CD4-positive, alpha-beta T cell treated with Interleukin-15 for 1 hour (primary cell): ENCODE results near the gene PPRC1.

Experiments used
- DNase-seq: peaks from one replicate; pipeline ENCODE4 v3.0.0-alpha.2; 2020

Gene PPRC1

GRCh38 chr10:102132563-102133372 lies at the start of gene PPRC1:
PPRC1 (plus strand) TSS chr10:102133040; CDS start chr10:102133069, 29 bp downstream.
- peak; percentile 97 for DNase-seq

DNA sequence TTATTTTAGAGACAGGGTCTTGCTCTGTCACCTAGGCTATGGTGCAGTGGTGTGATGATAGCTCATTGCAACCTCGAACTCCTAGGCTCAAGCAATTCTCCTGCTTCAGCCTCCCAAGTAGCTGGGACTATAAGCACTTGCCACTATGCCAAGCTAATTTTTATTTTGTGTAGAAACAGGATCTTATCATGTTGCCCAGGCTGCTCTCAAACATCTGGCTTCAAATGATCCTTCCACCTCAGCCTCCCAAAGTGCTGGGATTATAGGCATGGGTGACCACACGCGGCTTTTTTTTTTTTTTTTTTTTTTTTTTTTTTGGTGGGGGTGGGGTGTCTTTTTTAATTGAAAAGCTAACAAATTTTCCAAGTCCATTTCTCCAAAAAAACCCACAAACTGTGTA lies 49.3 kb upstream of the PPRC1 start:
- no peak for DNase-seq

GRCh38 chr10:102085336-102085735 lies 47.5 kb upstream of the PPRC1 start:
- no peak for DNase-seq

DNA sequence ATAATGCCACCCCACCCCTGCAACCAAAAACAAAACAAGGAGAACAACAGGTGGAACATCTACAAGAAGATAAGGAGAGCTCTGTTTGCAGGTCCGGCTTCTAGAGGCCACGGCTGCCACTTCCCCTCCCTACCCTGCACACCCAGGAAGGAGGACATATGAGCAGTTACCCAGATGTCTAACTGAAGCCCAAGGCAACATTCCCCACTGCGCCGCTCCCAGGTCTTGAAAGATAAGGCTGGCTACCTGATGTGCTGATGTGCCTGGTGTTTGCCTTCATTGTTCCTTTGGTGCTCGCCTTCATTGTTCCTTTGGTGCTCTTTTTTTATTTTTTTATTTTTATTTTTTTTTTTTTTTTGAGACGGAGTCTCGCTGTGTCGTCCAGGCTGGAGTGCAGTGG lies 46.6 kb upstream of the PPRC1 start:
- no peak for DNase-seq

- DNase-seq = no peak
Measured at GRCh38 chr10:102090772-102091171, 42.1 kb upstream of the PPRC1 start.

GRCh38 chr10:102096449-102096848 lies 36.4 kb upstream of the PPRC1 start:
- no peak for DNase-seq

- no peak for DNase-seq
Measured at GRCh38 chr10:102101152-102101551, 31.7 kb upstream of the PPRC1 start.

GRCh38 chr10:102102421-102102820 lies 30.4 kb upstream of the PPRC1 start:
- DNase-seq = no peak

DNA sequence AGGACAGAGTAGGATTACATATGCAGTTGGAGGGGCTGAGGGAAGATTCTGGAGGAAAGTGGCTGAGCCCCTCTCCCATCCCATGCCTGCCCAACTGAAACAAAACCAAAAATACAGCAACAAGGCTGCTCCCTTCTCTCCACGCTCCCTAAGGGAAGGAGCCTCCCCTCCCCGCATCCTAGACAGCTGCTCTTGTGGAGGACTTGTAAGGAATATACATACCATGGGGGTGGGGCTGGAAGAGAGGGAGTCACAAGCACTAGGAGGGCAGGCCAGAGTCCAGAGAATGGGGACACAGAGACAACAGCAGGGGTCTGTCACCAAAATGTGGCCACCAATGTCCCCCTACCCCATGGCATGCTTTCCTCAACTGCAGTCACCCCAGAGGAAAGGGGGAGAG lies 25.8 kb upstream of the PPRC1 start:
- no peak for DNase-seq

DNA sequence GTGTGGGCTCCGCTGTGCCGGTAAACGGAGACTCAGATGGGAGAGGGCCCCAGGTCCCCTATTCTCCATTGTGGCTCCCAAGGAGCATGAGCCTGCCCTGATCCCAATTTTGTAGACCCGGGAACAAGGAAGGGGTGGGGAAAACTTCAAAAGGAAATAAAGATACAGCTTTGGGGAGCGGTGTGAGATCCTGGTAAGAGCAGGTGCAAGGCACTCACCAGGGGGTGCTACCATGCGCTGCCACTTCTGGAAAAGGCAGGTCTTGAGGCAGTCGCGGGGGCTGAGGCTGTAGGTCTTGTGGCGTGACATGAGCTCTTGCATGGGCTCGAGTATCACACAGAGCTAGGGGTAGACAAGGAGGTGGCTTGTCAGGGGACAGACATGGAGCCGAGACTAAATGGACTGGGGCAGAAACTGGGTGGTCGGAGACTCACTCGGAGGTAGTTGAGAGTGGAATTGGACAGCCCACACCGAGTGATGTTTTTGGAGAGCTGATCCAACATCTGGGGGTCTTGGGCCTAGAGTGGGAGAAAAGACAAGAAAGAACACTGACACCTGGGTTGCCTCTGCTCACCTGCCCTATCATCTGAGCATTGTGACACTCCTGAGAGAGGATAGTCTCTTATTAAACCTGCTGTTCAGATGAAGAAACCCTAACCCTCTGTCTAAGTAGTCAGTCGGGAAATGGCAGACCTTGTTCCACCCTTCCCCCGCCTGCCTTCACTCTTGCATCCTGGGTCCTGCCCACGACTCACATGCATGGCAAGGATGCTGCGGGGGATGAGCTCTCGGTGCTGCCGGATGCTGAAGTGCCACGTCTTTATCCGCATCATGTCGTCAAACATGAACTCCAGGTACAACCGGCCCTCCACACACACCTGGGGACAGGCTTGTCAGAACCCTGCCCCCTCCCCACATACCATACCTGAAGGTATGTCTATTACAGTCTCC lies 23.4 kb upstream of the PPRC1 start:
- DNase-seq = no peak

- no peak for DNase-seq
Measured at GRCh38 chr10:102111276-102111675, 21.6 kb upstream of the PPRC1 start.

- no peak for DNase-seq
Measured at GRCh38 chr10:102112210-102112817, 20.5 kb upstream of the PPRC1 start.

GRCh38 chr10:102113261-102113955 lies 19.4 kb upstream of the PPRC1 start:
- DNase-seq = no peak

DNA sequence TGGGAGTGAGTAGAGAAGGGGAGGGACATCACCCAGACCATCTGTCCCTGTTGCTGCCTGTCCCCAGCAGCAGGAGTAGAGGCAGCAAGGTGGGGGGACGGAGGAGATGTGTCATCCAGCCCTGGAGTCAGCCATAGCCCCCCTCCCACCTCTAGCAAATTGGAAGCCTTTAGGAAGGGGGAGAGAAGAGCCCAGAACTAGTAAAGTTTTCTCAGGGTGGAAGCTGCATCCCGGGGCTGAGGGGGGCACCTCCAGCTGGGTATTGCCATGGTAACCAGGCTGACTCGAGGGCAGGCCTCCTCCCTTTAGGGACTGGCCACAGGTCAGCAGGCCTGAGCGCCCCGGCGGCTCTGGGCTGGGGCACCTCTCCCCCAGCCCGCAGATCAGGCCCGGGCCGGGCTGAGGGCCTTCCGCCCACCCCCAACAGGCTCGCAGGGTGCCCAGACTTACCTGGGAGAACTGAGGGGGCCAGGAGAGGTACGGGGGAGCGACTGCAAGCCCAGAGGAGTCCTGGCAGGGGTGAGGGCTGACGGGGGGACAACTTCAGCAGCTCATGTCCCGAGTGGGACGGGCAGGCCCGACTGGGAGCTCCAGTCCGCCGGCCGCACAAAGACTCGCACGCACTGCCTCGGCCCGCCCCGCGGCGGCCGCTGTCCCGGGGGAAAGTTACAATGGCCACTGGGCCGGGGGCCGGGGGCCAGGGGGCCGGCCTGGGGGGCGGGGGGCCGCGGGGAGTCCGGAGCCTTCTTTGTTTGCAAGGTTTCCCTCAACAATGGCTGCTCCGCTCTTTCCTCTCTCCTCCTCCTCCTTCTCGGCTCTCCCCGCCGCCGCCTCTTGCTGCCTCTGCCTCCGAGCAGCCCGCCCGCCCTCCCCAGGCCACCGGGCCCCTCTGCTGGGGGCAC lies 18.6 kb upstream of the PPRC1 start:
- no peak for DNase-seq

GRCh38 chr10:102114861-102115618 lies 17.8 kb upstream of the PPRC1 start:
- peak; percentile 79 for DNase-seq

- DNase-seq = no peak
Measured at GRCh38 chr10:102115775-102116174, 17.1 kb upstream of the PPRC1 start.

DNA sequence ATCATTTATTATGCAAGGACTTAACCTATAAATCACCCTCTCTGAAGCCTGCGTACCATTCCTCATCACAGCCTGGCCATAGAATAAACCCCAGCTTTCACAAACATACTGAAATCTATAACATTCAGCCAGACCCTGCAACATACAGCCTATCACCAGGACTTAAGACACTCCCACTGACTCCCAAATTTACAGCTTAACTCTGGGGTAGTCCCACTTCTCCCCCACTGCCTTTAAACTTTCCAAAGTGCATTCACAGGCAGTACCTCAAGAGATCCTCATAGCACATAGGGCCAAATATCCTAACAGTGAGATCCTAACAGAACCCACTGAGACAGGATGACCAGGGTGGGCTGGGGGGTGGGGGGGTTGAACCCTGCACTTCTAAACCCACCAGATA lies 16.2 kb upstream of the PPRC1 start:
- DNase-seq = no peak

DNA sequence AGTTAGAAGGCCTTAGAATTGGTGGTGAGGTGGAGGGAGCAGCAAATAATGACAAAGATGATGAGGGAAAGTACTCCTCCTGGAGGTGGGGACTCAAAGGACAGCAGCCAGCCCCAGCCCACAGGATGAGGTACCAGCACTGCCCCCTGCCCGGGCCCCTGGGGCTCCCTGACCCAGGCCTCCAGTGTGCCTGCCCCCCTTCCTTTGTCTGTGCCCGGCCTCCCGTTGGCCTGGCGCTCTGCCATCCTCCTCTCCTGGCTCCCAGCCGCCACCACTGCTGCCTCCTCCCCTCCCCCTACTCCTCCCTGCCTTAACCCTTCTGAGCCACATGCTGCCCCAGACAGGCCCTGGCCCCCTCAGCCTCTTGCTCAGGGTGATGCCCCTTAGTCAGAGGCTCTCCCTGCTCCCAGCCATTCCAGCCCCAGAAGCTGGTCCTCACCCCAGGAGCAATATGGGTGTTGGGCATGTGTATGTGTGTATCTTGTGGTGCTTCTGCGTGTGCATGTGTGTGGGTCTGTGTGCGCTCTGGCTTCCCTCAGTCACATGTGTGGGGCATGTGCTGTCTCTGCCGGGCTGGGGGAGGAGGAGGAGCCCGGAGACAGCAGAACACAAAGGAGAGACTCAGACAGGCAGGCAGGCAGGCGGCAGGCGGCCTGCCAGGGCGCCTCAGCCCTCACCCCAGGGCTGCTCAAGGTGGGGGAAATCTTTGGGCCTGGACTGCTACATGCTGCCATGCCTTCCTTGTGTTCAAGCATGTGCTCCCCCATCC lies 15.3 kb upstream of the PPRC1 start:
- peak; percentile 61 for DNase-seq

GRCh38 chr10:102118867-102119266 lies 14.0 kb upstream of the PPRC1 start:
- peak; percentile 45 for DNase-seq
